Endothelial cell of umbilical vein (primary cell): ENCODE data around the gene ARL2BP. TPM values are rescaled to one million over a fixed set of nuclear protein-coding genes. Genes with fewer than 3 reads are reported as not detected.
"Not testable (repeated sequence)": the region's sequence is repeated elsewhere in the genome, so short reads cannot be mapped to it uniquely, and the experiment has no call there.

Experiments
- BruUV-seq: library from RNA; stranded (reverse); fragments of 400-500 nt; replicated peaks from 2 replicates; lab custom pipeline; 2021; lab: Mats Ljungman, UMichigan
- CTCF ChIA-PET: fragments of 300-600, 350-600 bp; sonication (Branson Sonifier 250); formaldehyde crosslinking; loops from one replicate; lab custom pipeline; 2021; ENCODE audit warnings: antibody characterized with exemption, inconsistent platforms; lab: Charles Lee
- POLR2A ChIA-PET: fragments of 300-600, 350-600 bp; sonication (Branson Sonifier 250); formaldehyde crosslinking; loops from one replicate; lab custom pipeline; 2021; ENCODE audit warnings: antibody characterized with exemption, inconsistent platforms; lab: Charles Lee
- DNase-seq: peaks from one replicate; pipeline ENCODE4 v3.0.0-alpha.2; 2011; ENCODE audit warnings: low read depth, low spot score
- FAIRE-seq: peaks from 2 replicates; lab custom pipeline; 2011; peaks lifted over from hg19 to GRCh38; lab: Jason Lieb, UNC
- H2AFZ ChIP-seq: 2 replicates; pipeline ENCODE4 v1.6.0; 2012; ENCODE audit warnings: low read depth, low read length, control low read depth, inconsistent platforms
- H3K27ac ChIP-seq: 2 replicates; pipeline ENCODE4 v1.5.1; 2011; ENCODE audit warnings: low read depth, mild to moderate bottlenecking, control low read depth, low read length, moderate library complexity; ENCODE audit not compliant: insufficient read depth
- H3K27me3 ChIP-seq, 2 experiments: 2 replicates each; pipeline versions ENCODE4 v1.6.0 to v1.6.1; 2011; ENCODE audit warnings: low read length in 2 of 2, mixed read lengths in 1 of 2; ENCODE audit not compliant: control insufficient read depth in 2 of 2, insufficient read depth in 2 of 2
- H3K36me3 ChIP-seq, 2 experiments: 2 replicates in 1 of 2; 3 replicates in 1 of 2; pipeline ENCODE4 v1.5.1; 2011; ENCODE audit warnings: low read length in 2 of 2, mild to moderate bottlenecking in 1 of 2, moderate library complexity in 1 of 2; ENCODE audit not compliant: control insufficient read depth in 2 of 2, insufficient read depth in 2 of 2; ENCODE audit errors: extremely low read depth in 1 of 2
- H3K4me1 ChIP-seq: 3 replicates; pipeline ENCODE4 v1.5.1; 2011; ENCODE audit warnings: mild to moderate bottlenecking, low read length; ENCODE audit not compliant: control insufficient read depth, insufficient read depth; ENCODE audit errors: extremely low read depth
- H3K4me2 ChIP-seq: 2 replicates; pipeline ENCODE4 v1.6.1; 2011; ENCODE audit warnings: low read length, control low read depth, mixed read lengths; ENCODE audit not compliant: insufficient read depth
- H3K4me3 ChIP-seq, 3 experiments: fragments of 200-600 bp in 1 of 3; sonication (generic), shearing (Covaris generic) in 1 of 3; replicated peaks in 1 of 3; 2 replicates each; pipeline ENCODE4 v1.5.1; 2011 to 2016; ENCODE audit warnings: control low read depth in 3 of 3, low read length in 3 of 3, mild to moderate bottlenecking in 2 of 3, inconsistent platforms in 1 of 3, low read depth in 1 of 3, moderate library complexity in 1 of 3; ENCODE audit not compliant: insufficient read depth in 1 of 3
- H3K79me2 ChIP-seq: 2 replicates; pipeline ENCODE4 v1.6.0; 2012; ENCODE audit warnings: low read length, inconsistent platforms; ENCODE audit not compliant: control insufficient read depth, insufficient read depth
- H3K9ac ChIP-seq: replicated peaks from 2 replicates; pipeline ENCODE3; 2011; ENCODE audit warnings: low read length, control low read depth; ENCODE audit not compliant: insufficient read depth; ENCODE audit errors: extremely low read depth
- H3K9me1 ChIP-seq: replicated peaks from 3 replicates; pipeline ENCODE4 v1.6.0; 2011; ENCODE audit warnings: mild to moderate bottlenecking, low read length; ENCODE audit not compliant: control insufficient read depth, insufficient read depth; ENCODE audit errors: extremely low read depth
- H3K9me3 ChIP-seq: replicated peaks from 2 replicates; pipeline ENCODE4 v1.5.1; 2012; ENCODE audit warnings: low read length, inconsistent platforms; ENCODE audit not compliant: control insufficient read depth, insufficient read depth
- H4K20me1 ChIP-seq: replicated peaks from 2 replicates; pipeline ENCODE3; 2011; ENCODE audit warnings: mild to moderate bottlenecking, low read length; ENCODE audit not compliant: control insufficient read depth, insufficient read depth; ENCODE audit errors: extremely low read depth
- CTCF ChIP-seq, 2 donors: IDR thresholded peaks; 1 replicate in 1 of 2; 2 replicates in 1 of 2; pipeline ENCODE4 v1.5.1; 2011; ENCODE audit warnings: low read length in 2 of 2, mild to moderate bottlenecking in 2 of 2, moderate library complexity in 2 of 2, control low read depth in 1 of 2, inconsistent platforms in 1 of 2, low read depth in 1 of 2; ENCODE audit not compliant: insufficient read depth in 1 of 2; ENCODE audit errors: extremely low read depth in 1 of 2
- FOS ChIP-seq: IDR thresholded peaks from 2 replicates; pipeline ENCODE4 v1.6.1; 2011; ENCODE audit warnings: mild to moderate bottlenecking, low read length, moderate library complexity, borderline replicate concordance; ENCODE audit not compliant: insufficient read depth
- GATA2 ChIP-seq: IDR thresholded peaks from 2 replicates; pipeline ENCODE4 v1.7.0; 2011; ENCODE audit warnings: low read depth, mild to moderate bottlenecking, moderate library complexity, mixed read lengths, low read length; ENCODE audit not compliant: insufficient read length, insufficient read depth
- JUN ChIP-seq: IDR thresholded peaks from 2 replicates; pipeline ENCODE4 v1.6.1; 2011; ENCODE audit warnings: borderline replicate concordance, low read depth; ENCODE audit not compliant: insufficient read length, insufficient read depth
- MAX ChIP-seq: IDR thresholded peaks from 2 replicates; pipeline ENCODE4 v1.6.1; 2011; ENCODE audit not compliant: insufficient read depth, insufficient read length
- MYC ChIP-seq: IDR thresholded peaks from one replicate; pipeline ENCODE4 v1.6.1; 2011; ENCODE audit warnings: mild to moderate bottlenecking, low read depth, low read length
- POLR2A ChIP-seq: IDR thresholded peaks from 2 replicates; pipeline ENCODE4 v1.6.1; 2012; ENCODE audit warnings: low read depth, mild to moderate bottlenecking, control low read depth, low read length
- POLR2AphosphoS5 ChIP-seq: IDR thresholded peaks from 2 replicates; pipeline ENCODE4 v1.6.1; 2012; ENCODE audit warnings: low read depth, mild to moderate bottlenecking, control low read depth, low read length, moderate library complexity; ENCODE audit not compliant: insufficient read depth
- dilution Hi-C: fragments of 300-500 bp; cut with MboI; formaldehyde crosslinking; loops from one replicate; pipeline ENCODE4 v1.15.0; 2019; ENCODE audit warnings: low sequenced_read_pairs; ENCODE audit not compliant: extremely low pct_ligation_motif_present
- intact Hi-C: fragments of 100-400 bp; cut with micrococcal nuclease; formaldehyde crosslinking; loops from one replicate; pipeline ENCODE4 v1.10.0; 2022
- polyA plus RNA-seq, 4 experiments: library from polyadenylated mRNA; depleted of rRNA in 3 of 4; stranded (reverse) in 3 of 4; unstranded in 1 of 4; fragments of >200 nt; gene quantifications; 2 replicates each; pipeline versions ENCODE4 v1.2.1 to v1.2.3, GENCODE V29; 2011 to 2012; ENCODE audit warnings: missing spikeins in 1 of 4
- total RNA-seq: library from RNA; stranded (reverse); gene quantifications from 2 replicates; pipeline ENCODE4 v1.2.3, GENCODE V29; 2021

Gene ARL2BP
- total and polyA plus RNA-seq, 2 donors (not counting 3 experiments of a cell fraction or from before 2014, with no cell fraction given) = 80.4 to 111 TPM

GRCh38 chr16:57273826-57274225 lies 28.8 kb downstream of the ARL2BP start:
- CTCF ChIA-PET = no interaction called here
- DNase-seq = no peak

GRCh38 chr16:57275946-57276345 lies 30.9 kb downstream of the ARL2BP start:
- H3K27me3 ChIP-seq, H3K79me2 ChIP-seq, H3K9me1 ChIP-seq, FAIRE-seq, H3K9ac ChIP-seq, DNase-seq, H3K4me2 ChIP-seq, H3K9me3 ChIP-seq, dilution Hi-C loops, H2AFZ ChIP-seq, H3K27ac ChIP-seq, H4K20me1 ChIP-seq, H3K36me3 ChIP-seq, intact Hi-C loops, POLR2A ChIA-PET, BruUV-seq, H3K4me3 ChIP-seq: not testable (repeated sequence)
- CTCF ChIA-PET = interaction anchor here (1.2 kb wide), 1 partner anchor 10 kb away, joined by 4 read pairs; no protein-coding TSS in a partner anchor
- peaks cover 18% of the 10 kb centered on the region for H3K4me1 ChIP-seq

More at GRCh38 chr16:57273826-57274225, 28.8 kb downstream of the ARL2BP start:
- Histone ChIP-seq H3K9ac (no peak overlapping the region), H3K36me3 (no peaks in the 10 kb centered on the region), H3K79me2 (no peaks in the 10 kb centered on the region), H4K20me1 (no peaks in the 10 kb centered on the region), H3K27ac (no peak overlapping the region), H3K9me1 (no peaks in the 10 kb centered on the region), H3K4me2 (no peak overlapping the region), H3K27me3 (no peaks in the 10 kb centered on the region), H3K4me1 (peaks cover 6% of the 10 kb centered on the region), H3K9me3 (no peaks in the 10 kb centered on the region), H2AFZ (no peak overlapping the region), H3K4me3 (no peak overlapping the region)
- FAIRE-seq = no peak
- dilution Hi-C loops (no loop called here), intact Hi-C loops (no loop called here)
- BruUV-seq = no TSS peak
- POLR2A ChIA-PET = interaction anchor here (0.6 kb wide), 1 partner anchor 81 kb away, joined by 5 read pairs; no protein-coding TSS in a partner anchor
- TF ChIP-seq POLR2AphosphoS5 (no peak), CTCF (IDR thresholded peaks at IDR 0.05; ENCODE audit: extremely low read depth in 1 of 2, insufficient read depth in 1 of 2, low read depth in 1 of 2, low read length in 2 of 2) (no peak), JUN (no peak), FOS (no peak), MAX (no peak), MYC (no peak), POLR2A (no peak), GATA2 (no peak)
